ENCODE data around the gene THSD4.

THSD4 gene

DNA sequence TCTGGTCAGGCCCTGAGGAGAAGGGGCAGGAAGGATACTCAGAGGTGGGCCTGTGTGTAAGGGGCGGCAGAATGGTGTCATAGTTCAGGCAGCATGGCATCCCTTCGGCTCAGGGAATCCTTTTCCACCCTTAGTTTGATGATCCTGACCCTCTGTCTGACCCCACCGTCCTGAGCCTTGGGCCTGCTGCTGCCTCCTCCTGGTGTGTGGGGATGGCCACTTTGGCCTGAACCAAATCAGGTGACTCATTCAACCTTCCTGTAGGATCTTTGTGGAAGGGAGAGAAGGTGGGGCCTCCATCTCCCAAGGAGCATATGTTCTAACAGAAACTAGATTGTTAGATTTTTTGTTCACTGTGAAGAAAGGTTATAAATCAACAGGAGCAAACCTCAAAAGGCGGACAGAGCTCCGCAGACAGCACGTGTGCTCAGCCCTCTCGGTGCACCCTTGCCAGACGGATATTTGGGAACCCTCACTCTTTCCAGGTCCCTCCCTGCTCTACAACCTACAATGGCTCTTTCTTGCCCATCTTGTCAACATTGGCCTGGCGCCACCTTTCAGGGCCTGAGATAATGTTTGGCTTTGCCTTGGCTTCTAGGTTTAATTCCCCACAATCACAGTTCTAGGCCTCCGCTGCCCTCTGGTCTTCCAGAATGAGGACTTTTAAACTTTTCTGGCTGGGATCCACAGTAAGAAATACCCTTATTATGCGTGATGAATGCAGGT, 21.7 kb downstream of the THSD4 start:
- Histone ChIP-seq H3K4me3 (ENCODE audit: extremely low read depth, insufficient read depth, low read length, poor library complexity, severe bottlenecking) (no peak overlapping the region), H3K36me3 (ENCODE audit: control insufficient read depth, insufficient read depth, low read length) (no peaks in the 10 kb centered on the region), H3K9me3 (ENCODE audit: control insufficient read depth, low read length) (peaks cover 5% of the 10 kb centered on the region), H3K27ac (ENCODE audit: low read depth, low read length, severe bottlenecking) (peak overlapping the region; percentile 70), H3K4me1 (ENCODE audit: control insufficient read depth, insufficient read depth, low read length, poor library complexity, severe bottlenecking) (peaks cover 19% of the 10 kb centered on the region)
- 88 to 92% methylated on average over 8 of the region's 11 CpGs for WGBS, 2 experiments (ENCODE audit: insufficient coverage in 2 of 2)

DNA sequence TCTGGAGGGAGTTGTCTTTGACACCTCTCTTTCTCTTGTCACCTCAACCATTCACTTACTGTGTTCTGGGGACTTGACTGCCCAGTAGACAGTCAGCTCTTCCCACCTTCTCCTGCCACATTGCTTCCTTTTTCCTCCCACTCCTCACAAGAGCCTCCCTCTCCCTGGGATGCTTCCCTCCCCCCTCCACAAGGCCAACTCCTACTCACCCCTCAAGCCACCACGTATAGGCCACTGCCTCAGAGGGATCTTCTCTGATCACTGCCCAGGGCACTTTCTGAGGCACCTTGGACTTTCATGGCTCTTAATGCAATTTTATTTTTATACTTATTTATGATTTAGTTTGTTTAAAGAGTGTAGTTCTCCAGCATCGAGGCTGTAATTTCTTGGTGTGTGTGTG, 23.2 kb downstream of the THSD4 start:
- H3K4me3 ChIP-seq (ENCODE audit: extremely low read depth, insufficient read depth, low read length, poor library complexity, severe bottlenecking): no peak overlapping the region
- 40% methylated on average over 1 of the region's 2 CpGs; no CpG with 5 or more reads in 1 of the 2 experiments for WGBS, 2 experiments (ENCODE audit: insufficient coverage in 2 of 2)
- H3K36me3 ChIP-seq (ENCODE audit: control insufficient read depth, insufficient read depth, low read length): no peaks in the 10 kb centered on the region
- H3K27ac ChIP-seq (ENCODE audit: low read depth, low read length, severe bottlenecking): no peak overlapping the region
- H3K4me1 ChIP-seq (ENCODE audit: control insufficient read depth, insufficient read depth, low read length, poor library complexity, severe bottlenecking): peaks cover 19% of the 10 kb centered on the region
- H3K9me3 ChIP-seq (ENCODE audit: control insufficient read depth, low read length): peaks cover 5% of the 10 kb centered on the region

GRCh38 chr15:71139241-71139640, 24.0 kb downstream of the THSD4 start:
- 100% methylated on average over 1 of the region's 1 CpG; no CpG with 5 or more reads in 1 of the 2 experiments for WGBS, 2 experiments (ENCODE audit: insufficient coverage in 2 of 2)
- Histone ChIP-seq H3K9me3 (ENCODE audit: control insufficient read depth, low read length) (peaks cover 5% of the 10 kb centered on the region), H3K36me3 (ENCODE audit: control insufficient read depth, insufficient read depth, low read length) (no peaks in the 10 kb centered on the region), H3K4me3 (ENCODE audit: extremely low read depth, insufficient read depth, low read length, poor library complexity, severe bottlenecking) (no peak overlapping the region), H3K27ac (ENCODE audit: low read depth, low read length, severe bottlenecking) (no peak overlapping the region), H3K4me1 (ENCODE audit: control insufficient read depth, insufficient read depth, low read length, poor library complexity, severe bottlenecking) (peaks cover 11% of the 10 kb centered on the region)

DNA sequence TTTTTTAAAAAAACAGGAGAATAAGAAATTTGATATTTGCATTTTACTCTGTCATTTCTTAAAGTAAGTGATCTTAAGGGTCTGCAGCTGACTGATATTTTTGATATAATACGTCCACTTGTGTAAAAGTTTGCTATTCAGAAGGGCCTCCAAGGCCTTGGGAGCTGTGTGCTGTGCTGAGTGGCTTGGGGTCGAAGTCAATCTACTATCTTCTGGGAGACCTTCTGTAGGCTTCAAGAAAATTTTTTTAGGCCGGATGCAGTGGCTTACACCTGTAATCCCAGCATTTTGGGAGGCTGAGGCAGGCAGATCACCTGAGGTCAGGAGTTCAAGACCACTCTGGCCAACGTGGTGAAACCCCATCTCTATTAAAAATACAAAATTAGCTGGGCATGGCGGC, 26.3 kb downstream of the THSD4 start:
- WGBS, 2 experiments (ENCODE audit: insufficient coverage in 2 of 2): 79 to 95% methylated on average over 2 to 5 of the region's 5 CpGs
- Histone ChIP-seq H3K4me3 (ENCODE audit: extremely low read depth, insufficient read depth, low read length, poor library complexity, severe bottlenecking) (no peak overlapping the region), H3K9me3 (ENCODE audit: control insufficient read depth, low read length) (peaks cover 5% of the 10 kb centered on the region), H3K36me3 (ENCODE audit: control insufficient read depth, insufficient read depth, low read length) (no peaks in the 10 kb centered on the region), H3K4me1 (ENCODE audit: control insufficient read depth, insufficient read depth, low read length, poor library complexity, severe bottlenecking) (peaks cover 8% of the 10 kb centered on the region), H3K27ac (ENCODE audit: low read depth, low read length, severe bottlenecking) (no peak overlapping the region)

GRCh38 chr15:71142780-71143179, 27.5 kb downstream of the THSD4 start:
- no peaks in the 10 kb centered on the region for H3K4me1 ChIP-seq (ENCODE audit: control insufficient read depth, insufficient read depth, low read length, poor library complexity, severe bottlenecking)
- WGBS, 2 experiments (ENCODE audit: insufficient coverage in 2 of 2): no CpG with 5 or more reads among the region's 3 CpGs
- H3K27ac ChIP-seq (ENCODE audit: low read depth, low read length, severe bottlenecking): no peak overlapping the region
- H3K36me3 ChIP-seq (ENCODE audit: control insufficient read depth, insufficient read depth, low read length): no peaks in the 10 kb centered on the region
- peaks cover 5% of the 10 kb centered on the region for H3K9me3 ChIP-seq (ENCODE audit: control insufficient read depth, low read length)
- no peak overlapping the region for H3K4me3 ChIP-seq (ENCODE audit: extremely low read depth, insufficient read depth, low read length, poor library complexity, severe bottlenecking)

DNA sequence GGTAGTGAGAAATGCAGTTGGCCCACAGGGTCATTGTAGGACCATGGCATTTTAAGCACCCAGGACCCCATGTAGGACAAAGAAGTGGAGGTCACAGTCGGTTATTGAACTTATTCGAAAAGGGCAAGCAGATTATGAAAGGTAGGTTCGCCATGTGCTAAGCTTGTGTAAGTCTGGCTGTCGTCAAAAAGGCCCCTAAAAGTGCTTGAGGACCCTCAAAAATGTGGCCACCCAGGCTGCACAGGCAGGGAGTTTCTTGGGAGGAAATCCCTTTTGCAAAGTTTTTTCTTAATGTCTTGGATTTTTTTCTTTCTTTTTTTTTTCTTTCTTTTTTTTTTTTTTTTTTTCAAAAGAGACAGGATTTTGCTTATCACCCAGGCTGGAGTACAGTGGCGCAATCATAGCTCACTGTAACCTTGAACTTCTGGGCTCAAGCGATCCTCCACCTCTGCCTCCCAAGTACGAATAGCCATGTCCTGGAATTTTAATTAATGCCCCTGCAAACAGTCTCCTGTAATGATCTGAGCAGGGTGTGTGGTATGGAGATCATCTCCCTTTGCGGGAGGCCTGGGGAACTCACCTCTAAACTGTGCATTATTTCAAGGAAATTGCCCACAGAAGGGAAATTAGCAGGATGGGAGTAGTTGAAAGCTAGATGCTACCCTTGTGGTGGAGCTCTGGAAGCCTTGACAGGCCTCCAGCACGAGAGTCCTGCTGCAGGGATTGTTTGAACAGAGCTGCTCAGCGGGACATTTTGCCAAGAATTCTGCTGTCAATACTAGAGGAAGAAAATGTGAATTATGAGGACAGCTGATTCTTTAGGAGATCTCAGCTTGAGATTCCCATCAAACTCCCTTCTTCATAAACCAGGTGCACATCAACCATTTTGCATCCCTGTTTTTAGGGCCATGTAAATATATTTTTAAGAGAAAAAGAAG, 28.4 kb downstream of the THSD4 start:
- 81 to 83% methylated on average over 6 to 9 of the region's 10 CpGs for WGBS, 2 experiments (ENCODE audit: insufficient coverage in 2 of 2)
- H3K4me1 ChIP-seq (ENCODE audit: control insufficient read depth, insufficient read depth, low read length, poor library complexity, severe bottlenecking): no peaks in the 10 kb centered on the region
- H3K36me3 ChIP-seq (ENCODE audit: control insufficient read depth, insufficient read depth, low read length): no peaks in the 10 kb centered on the region
- no peak overlapping the region for H3K27ac ChIP-seq (ENCODE audit: low read depth, low read length, severe bottlenecking)
- H3K9me3 ChIP-seq (ENCODE audit: control insufficient read depth, low read length): peaks cover 5% of the 10 kb centered on the region
- H3K4me3 ChIP-seq (ENCODE audit: extremely low read depth, insufficient read depth, low read length, poor library complexity, severe bottlenecking): no peak overlapping the region

DNA sequence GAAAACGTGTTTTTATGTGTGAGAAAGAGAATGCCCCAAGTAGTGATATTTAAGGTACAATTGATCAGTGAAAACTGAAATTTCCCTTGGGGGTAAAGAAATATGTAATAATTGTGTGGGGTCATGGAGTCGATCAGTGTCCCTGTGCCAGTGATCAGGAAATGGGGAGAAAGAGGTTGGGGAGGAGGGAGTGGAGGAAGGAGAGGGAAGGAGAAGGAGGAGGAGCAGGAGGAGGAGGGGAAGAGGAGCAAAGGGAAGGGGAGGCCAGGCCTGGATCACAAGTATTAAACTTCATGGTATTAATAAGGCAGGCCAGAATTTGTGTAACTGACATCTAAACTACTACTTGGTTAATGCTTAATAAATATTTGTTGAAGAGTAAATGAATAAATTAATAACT, 30.4 kb downstream of the THSD4 start:
- Histone ChIP-seq H3K4me3 (ENCODE audit: extremely low read depth, insufficient read depth, low read length, poor library complexity, severe bottlenecking) (no peak overlapping the region), H3K4me1 (ENCODE audit: control insufficient read depth, insufficient read depth, low read length, poor library complexity, severe bottlenecking) (peaks cover 12% of the 10 kb centered on the region), H3K36me3 (ENCODE audit: control insufficient read depth, insufficient read depth, low read length) (no peaks in the 10 kb centered on the region), H3K9me3 (ENCODE audit: control insufficient read depth, low read length) (no peaks in the 10 kb centered on the region), H3K27ac (ENCODE audit: low read depth, low read length, severe bottlenecking) (no peak overlapping the region)
- WGBS, 2 experiments (ENCODE audit: insufficient coverage in 2 of 2): 86 to 89% methylated on average over 2 of the region's 2 CpGs

- Histone ChIP-seq H3K4me3 (ENCODE audit: extremely low read depth, insufficient read depth, low read length, poor library complexity, severe bottlenecking) (no peak overlapping the region), H3K27ac (ENCODE audit: low read depth, low read length, severe bottlenecking) (no peak overlapping the region), H3K4me1 (ENCODE audit: control insufficient read depth, insufficient read depth, low read length, poor library complexity, severe bottlenecking) (peaks cover 14% of the 10 kb centered on the region), H3K9me3 (ENCODE audit: control insufficient read depth, low read length) (no peaks in the 10 kb centered on the region), H3K36me3 (ENCODE audit: control insufficient read depth, insufficient read depth, low read length) (no peaks in the 10 kb centered on the region)
- 91 to 100% methylated on average over 3 to 4 of the region's 4 CpGs for WGBS, 2 experiments (ENCODE audit: insufficient coverage in 2 of 2)
These were observed 31.3 kb downstream of the THSD4 start for GRCh38 chr15:71146580-71146982.

DNA sequence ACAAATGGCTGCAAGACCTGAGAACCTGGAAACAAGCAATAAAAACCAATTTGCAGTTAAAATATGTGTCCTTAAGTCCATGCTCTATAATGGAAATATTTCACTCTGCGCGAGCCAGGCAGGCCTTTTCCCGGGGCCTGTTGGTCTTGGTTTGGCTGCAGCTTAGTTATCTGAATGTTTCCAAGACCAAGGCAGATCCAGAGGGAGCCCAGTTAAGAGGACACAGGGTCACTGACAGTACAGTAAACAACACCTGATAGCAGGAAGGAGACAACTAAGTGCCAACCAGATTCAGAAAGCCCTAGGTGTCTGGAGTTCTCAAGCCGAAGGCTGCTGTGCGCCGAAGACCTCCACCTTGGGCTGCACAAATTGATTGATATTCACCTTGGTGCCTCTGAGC, 32.8 kb downstream of the THSD4 start:
- WGBS, 2 experiments (ENCODE audit: insufficient coverage in 2 of 2): 96 to 98% methylated on average over 6 of the region's 6 CpGs
- H3K9me3 ChIP-seq (ENCODE audit: control insufficient read depth, low read length): no peaks in the 10 kb centered on the region
- no peak overlapping the region for H3K27ac ChIP-seq (ENCODE audit: low read depth, low read length, severe bottlenecking)

DNA sequence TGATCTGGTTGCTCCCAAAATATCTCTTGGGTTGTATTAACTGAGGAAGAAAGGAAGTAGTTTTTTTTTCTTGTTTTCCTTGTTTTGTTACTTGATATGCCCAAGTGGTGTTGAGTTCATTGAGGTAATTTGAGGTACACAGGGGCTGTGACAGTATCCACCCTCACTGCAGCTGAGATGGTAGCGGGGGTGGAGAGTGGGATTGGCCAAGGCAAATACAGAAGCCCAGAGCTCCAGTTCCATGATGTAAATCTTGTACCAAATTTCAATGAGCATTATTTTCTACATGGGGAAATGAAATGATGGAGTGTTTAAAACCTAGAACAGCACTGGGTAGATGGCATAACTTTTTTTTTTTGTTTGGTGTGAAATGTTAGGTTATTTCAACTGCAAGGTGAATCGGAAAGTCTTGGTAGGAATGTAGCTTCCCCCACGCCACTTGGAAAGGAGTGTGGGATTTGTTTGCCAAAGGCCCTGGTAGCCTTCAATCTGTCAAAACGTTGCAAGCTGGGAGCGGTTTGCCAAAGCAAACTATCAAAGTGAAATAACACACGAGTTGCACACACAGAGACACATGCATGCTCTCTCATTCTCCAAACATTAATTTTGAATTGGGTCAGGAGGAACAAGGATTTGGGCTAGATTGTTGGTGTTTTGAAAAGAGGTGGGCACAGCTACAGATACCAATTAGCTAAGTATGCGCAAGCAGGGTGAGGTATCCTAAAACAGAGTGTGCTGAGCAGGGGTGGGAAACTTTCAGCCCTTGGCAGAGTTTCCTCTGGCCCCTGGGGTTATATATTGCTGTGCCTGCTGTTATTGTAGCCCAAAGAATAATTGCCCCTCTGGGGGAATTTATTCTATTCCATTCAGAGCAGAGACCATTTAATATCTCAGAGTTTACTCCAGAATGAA, 34.6 kb downstream of the THSD4 start:
- no peaks in the 10 kb centered on the region for H3K9me3 ChIP-seq (ENCODE audit: control insufficient read depth, low read length)

More for the DNA sequence above, 32.8 kb downstream of the THSD4 start:
- peaks cover 14% of the 10 kb centered on the region for H3K4me1 ChIP-seq (ENCODE audit: control insufficient read depth, insufficient read depth, low read length, poor library complexity, severe bottlenecking)
- H3K4me3 ChIP-seq (ENCODE audit: extremely low read depth, insufficient read depth, low read length, poor library complexity, severe bottlenecking): no peak overlapping the region
- H3K36me3 ChIP-seq (ENCODE audit: control insufficient read depth, insufficient read depth, low read length): no peaks in the 10 kb centered on the region

More for the DNA sequence above, 34.6 kb downstream of the THSD4 start:
- Histone ChIP-seq H3K4me3 (ENCODE audit: extremely low read depth, insufficient read depth, low read length, poor library complexity, severe bottlenecking) (no peak overlapping the region), H3K4me1 (ENCODE audit: control insufficient read depth, insufficient read depth, low read length, poor library complexity, severe bottlenecking) (peaks cover 14% of the 10 kb centered on the region), H3K27ac (ENCODE audit: low read depth, low read length, severe bottlenecking) (no peak overlapping the region), H3K36me3 (ENCODE audit: control insufficient read depth, insufficient read depth, low read length) (no peaks in the 10 kb centered on the region)
- WGBS, 2 experiments (ENCODE audit: insufficient coverage in 2 of 2): 91 to 100% methylated on average over 4 to 5 of the region's 7 CpGs
